ENCODE measurements around the gene TMEM238L.
"Not testable (repeated sequence)": the region's sequence is repeated elsewhere in the genome, so short reads cannot be mapped to it uniquely, and the experiment has no call there.

Gene TMEM238L
- total RNA-seq, result 0 reads per million in 4 donors

DNA sequence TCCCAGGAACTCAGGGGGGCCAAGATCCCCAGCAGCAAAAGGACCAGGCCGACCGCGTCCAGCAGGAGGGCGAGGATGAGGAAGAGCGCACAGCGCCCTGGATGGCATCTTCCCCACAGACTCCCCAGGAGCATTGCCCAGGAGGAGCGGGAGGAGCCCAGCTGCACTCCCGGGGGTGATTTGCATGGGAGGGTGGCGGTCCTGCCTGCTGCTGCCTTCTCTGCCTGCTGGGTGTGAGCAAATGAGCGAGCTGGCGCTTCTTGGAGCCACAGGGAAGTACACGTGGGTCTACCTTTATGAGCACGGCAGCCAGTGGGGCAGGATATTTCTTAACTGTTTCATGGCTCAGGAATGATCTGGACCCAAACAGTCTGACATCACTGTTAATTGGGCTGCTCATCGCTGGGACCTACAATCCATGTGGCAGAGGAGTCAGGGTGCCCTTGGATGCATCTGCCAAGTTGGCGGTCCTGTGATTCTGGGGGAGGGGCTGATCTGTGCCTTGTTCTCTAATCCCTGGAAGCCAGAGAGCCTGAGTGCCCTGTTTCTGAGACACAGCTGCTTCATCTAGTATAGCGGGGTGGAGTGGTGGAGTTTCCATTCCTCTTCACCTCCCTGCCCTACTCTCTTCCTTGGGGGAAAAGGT is at the start of gene TMEM238L:
Gene TMEM238L (minus strand): TSS at position 270 of the 646 bp plus-strand sequence. CDS start 136 bp downstream, at position 134.
- no peak for DNase-seq

DNA sequence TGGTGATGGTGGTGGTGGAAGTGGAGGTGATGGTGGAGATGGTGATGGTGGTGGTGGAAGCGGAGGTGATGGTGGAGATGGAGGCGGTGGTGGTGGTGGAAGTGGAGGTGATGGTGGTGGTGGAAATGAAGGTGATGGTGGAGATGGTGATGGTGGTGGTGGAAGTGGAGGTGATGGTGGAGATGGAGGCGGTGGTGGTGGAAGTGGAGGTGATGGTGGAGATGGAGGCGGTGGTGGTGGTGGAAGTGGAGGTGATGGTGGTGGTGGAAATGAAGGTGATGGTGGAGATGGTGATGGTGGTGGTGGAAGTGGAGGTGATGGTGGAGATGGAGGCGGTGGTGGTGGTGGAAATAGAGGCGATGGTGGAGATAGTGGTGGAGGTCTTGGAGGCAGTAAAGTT is 42.7 kb upstream of the TMEM238L start:
- not testable (repeated sequence) for DNase-seq

DNA sequence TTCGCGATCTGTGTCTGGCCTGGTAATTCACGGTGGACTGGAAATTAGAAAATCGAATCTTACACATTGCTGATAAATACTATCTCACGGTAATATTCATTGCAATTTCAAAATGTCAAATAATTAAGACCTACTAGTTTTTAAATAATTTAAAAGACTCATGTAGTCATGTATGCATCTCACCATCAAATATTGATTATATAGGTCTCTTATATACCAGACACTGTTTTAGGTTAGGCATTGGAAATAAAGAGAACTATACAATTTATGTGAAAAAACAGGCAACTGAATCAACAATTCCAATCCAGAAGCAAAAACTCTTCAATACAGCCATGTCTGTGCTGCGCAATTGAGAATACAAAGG is 41.5 kb upstream of the TMEM238L start:
- DNase-seq, result no peak

DNA sequence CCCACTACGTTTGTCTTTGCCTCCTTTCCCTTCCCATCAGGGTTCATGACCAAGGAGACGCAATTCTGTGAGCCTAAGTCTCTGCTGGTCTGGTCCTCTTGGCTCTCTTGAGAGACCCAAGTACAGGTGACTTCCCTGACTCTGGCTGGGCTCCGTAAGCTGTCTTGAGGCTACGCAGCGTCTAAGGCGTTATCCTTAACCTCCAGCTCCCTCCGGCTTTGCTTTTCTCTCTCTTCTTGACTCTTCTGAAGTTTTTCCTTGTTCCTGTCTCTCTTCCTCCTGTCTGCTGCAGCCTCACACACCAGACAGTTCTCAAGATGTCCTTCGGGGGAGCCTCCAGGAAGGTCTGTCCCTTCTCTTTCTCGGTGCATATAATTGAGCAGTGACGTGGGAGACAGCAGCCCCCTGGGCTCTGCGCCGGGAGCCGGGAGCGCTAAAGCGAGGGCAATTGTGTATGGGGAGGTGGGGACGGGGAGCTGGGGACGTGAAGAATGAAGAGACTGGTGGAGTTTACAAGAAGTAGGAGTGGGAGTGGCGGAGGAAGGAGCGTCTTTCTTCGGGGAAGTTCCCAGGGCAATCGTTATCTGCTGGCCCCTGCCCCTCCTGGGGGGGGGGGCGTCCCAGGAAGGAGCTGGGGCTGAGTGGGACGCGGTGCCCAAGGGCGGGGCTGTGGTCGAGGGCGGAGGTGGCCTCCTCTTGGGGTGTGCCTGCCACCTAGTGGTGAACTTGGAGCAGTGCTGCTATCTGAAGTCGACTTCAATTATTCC is 40.9 kb upstream of the TMEM238L start:
- peak; percentile 38 to 61 (median 52) for DNase-seq

GRCh38 chr17:10843811-10844210 is 39.9 kb upstream of the TMEM238L start:
- no peak for DNase-seq

- DNase-seq, result no peak
Measured at GRCh38 chr17:10842658-10843057, 38.8 kb upstream of the TMEM238L start.

DNA sequence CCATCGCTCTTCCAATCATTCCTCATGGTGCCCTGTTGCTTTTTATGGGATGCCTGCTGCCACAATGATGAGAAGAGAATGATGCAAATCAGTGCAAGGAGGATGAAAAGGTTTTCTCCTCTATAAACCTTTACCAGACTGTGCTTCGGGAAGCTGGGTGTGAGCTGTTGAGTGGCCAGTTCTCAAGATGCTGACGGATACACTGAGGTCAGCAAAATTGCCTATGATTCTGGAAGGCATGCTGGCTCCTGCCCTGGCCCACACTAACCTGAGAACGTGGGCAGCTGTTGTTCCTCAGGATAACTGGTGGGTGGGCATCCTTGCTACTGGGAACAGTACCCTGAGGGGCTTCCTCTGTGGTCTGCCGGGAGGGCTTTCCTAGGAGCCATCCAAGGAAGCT is 34.8 kb upstream of the TMEM238L start:
- DNase-seq, result no peak

- no peak for DNase-seq
Measured at GRCh38 chr17:10837921-10838320, 34.0 kb upstream of the TMEM238L start, which contains the start of gene PIRT. Gene PIRT (minus strand): TSS chr17:10838087. CDS start chr17:10825645, 12,442 bp downstream.

- no peak for DNase-seq
Measured at GRCh38 chr17:10836966-10837590, 33.2 kb upstream of the TMEM238L start.

- no peak for DNase-seq
Measured at GRCh38 chr17:10836145-10836544, 32.2 kb upstream of the TMEM238L start.

DNA sequence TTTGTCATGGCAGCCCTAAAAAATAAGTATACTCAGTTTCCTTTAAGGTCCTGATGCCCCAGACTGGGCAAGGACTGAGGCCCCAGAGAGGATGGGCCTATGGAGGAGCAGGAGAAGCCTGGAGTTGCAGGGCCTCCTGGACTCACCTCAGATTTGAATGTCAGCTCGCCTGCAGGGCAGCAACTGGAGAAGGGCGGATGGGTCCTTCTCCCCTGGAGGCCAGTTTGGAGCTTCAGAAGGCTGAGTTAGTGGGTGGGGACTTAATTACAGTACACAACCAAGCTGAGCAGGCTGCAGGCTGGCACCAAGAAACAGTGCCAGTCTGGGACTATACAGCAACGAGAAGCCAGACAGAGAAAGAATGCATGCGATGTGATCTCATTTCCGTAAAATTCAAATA is 27.8 kb upstream of the TMEM238L start:
- DNase-seq, result no peak

GRCh38 chr17:10827898-10828552 is 24.1 kb upstream of the TMEM238L start:
- DNase-seq, result no peak

DNA sequence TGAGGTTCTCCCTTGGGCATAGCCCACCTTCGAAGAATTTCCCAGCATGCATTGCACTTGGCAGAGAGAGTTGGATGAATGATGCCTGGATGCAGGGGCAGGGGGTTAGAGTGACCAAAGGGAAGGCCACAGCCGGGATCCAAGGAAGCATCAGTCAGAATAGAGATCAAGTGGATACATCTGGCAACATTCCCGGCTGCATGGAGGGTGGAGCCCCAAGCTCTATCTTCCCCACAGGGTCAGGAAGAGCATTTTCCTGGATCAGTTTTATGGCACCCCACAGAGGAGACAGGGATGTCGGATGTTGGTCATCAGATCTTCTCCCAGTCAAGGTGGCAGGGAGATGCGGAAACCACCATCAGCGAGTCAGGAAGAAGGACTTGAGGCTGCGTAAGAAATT is 21.0 kb upstream of the TMEM238L start:
- no peak for DNase-seq

GRCh38 chr17:10821770-10822169 is 17.9 kb upstream of the TMEM238L start:
- DNase-seq, result no peak

- no peak for DNase-seq
Measured at GRCh38 chr17:10821054-10821453, 17.2 kb upstream of the TMEM238L start.

- DNase-seq, result no peak
Measured at GRCh38 chr17:10815319-10815718, 11.4 kb upstream of the TMEM238L start.

DNA sequence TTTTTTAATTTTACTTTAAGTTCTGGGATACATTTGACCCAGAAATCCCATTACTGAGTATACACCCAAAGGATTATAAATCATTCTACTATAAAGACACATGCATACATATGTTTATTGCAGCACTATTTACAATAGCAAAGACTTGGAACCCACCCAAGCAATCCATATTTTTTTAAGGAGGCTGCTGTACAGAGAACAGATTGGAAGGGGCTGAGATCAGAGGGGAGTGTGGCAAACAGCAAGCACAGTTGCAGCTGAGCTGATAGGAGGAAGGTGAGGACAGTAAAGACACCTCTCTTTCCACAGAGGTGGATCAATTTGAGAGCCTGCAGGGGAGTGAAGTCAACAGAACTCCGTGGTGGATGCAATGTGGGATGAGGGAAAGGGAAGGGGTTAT is 10.2 kb upstream of the TMEM238L start:
- DNase-seq, result no peak

- DNase-seq, result no peak
Measured at GRCh38 chr17:10812674-10813073, 8.8 kb upstream of the TMEM238L start.

DNA sequence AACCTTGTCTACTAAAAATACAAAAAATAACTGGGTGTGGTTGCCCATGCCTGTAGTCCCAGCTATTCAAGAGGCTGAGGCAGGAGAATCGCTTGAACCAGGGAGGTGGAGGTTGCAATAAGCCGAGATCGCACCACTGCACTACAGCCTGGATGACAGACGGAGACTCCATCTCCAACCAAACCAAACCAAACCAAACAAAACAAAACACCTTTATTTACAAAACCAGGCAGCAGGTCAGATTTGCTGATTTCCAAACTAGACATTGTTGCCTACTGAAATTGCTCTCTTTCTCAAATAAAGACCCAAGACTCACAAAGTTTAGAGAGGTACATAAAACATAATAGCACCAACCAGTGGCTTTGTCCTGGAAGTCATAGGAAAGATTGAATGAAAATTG is 5.7 kb upstream of the TMEM238L start:
- DNase-seq, result no peak

DNA sequence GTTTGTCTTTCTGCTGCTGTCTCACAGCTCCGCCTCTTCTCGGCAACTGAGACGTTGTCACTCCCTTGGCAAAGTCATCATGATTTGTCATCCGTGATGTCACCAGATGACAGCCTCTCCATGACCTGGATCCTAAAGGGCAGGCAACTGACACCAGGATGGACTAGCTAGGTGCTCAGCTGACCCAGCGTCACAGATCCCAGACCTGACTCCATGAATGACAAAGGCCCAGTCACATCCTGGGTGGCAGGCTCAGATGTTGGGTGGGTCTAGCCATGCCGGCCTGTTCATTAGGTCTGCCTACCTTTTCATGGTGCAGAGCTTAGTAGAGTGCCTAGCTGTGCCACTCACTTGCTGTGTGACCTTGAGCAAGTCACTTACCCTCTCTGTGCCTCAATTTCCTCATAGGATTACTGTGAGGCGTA is 3.8 kb upstream of the TMEM238L start:
- DNase-seq, result no peak

GRCh38 chr17:10806545-10807262 is 2.8 kb upstream of the TMEM238L start:
- DNase-seq, result no peak

- no peak for DNase-seq
Measured at GRCh38 chr17:10805911-10806310, 2.0 kb upstream of the TMEM238L start.

GRCh38 chr17:10804546-10804945 is 647 bp upstream of the TMEM238L start:
- DNase-seq, result no peak

Data from T-helper 1 cell (primary cell).